Endothelial cell of umbilical vein (primary cell): ENCODE results near the gene RSPO3. TPM values are rescaled to one million over a fixed set of nuclear protein-coding genes. Genes with fewer than 3 reads are reported as not detected.
A peak's percentile ranks its signal among the peaks of the same experiment; 100 is the strongest.

ENCODE experiments used
- BruUV-seq: library from RNA; stranded (reverse); fragments of 400-500 nt; replicated peaks from 2 replicates; lab custom pipeline; 2021; lab: Mats Ljungman, UMichigan
- CTCF ChIA-PET: fragments of 300-600, 350-600 bp; sonication (Branson Sonifier 250); formaldehyde crosslinking; loops from one replicate; lab custom pipeline; 2021; ENCODE audit warnings: antibody characterized with exemption, inconsistent platforms; lab: Charles Lee
- POLR2A ChIA-PET: fragments of 300-600, 350-600 bp; sonication (Branson Sonifier 250); formaldehyde crosslinking; loops from one replicate; lab custom pipeline; 2021; ENCODE audit warnings: antibody characterized with exemption, inconsistent platforms; lab: Charles Lee
- DNase-seq: peaks from one replicate; pipeline ENCODE4 v3.0.0-alpha.2; 2011; ENCODE audit warnings: low read depth, low spot score
- FAIRE-seq: peaks from 2 replicates; lab custom pipeline; 2011; peaks lifted over from hg19 to GRCh38; lab: Jason Lieb, UNC
- H2AFZ ChIP-seq: 2 replicates; pipeline ENCODE4 v1.6.0; 2012; ENCODE audit warnings: low read depth, low read length, control low read depth, inconsistent platforms
- H3K27ac ChIP-seq: 2 replicates; pipeline ENCODE4 v1.5.1; 2011; ENCODE audit warnings: low read depth, mild to moderate bottlenecking, control low read depth, low read length, moderate library complexity; ENCODE audit not compliant: insufficient read depth
- H3K27me3 ChIP-seq, 2 experiments: 2 replicates each; pipeline versions ENCODE4 v1.6.0 to v1.6.1; 2011; ENCODE audit warnings: low read length in 2 of 2, mixed read lengths in 1 of 2; ENCODE audit not compliant: control insufficient read depth in 2 of 2, insufficient read depth in 2 of 2
- H3K36me3 ChIP-seq, 2 experiments: 2 replicates in 1 of 2; 3 replicates in 1 of 2; pipeline ENCODE4 v1.5.1; 2011; ENCODE audit warnings: low read length in 2 of 2, mild to moderate bottlenecking in 1 of 2, moderate library complexity in 1 of 2; ENCODE audit not compliant: control insufficient read depth in 2 of 2, insufficient read depth in 2 of 2; ENCODE audit errors: extremely low read depth in 1 of 2
- H3K4me1 ChIP-seq: 3 replicates; pipeline ENCODE4 v1.5.1; 2011; ENCODE audit warnings: mild to moderate bottlenecking, low read length; ENCODE audit not compliant: control insufficient read depth, insufficient read depth; ENCODE audit errors: extremely low read depth
- H3K4me2 ChIP-seq: 2 replicates; pipeline ENCODE4 v1.6.1; 2011; ENCODE audit warnings: low read length, control low read depth, mixed read lengths; ENCODE audit not compliant: insufficient read depth
- H3K4me3 ChIP-seq, 3 experiments: fragments of 200-600 bp in 1 of 3; sonication (generic), shearing (Covaris generic) in 1 of 3; replicated peaks in 1 of 3; 2 replicates each; pipeline ENCODE4 v1.5.1; 2011 to 2016; ENCODE audit warnings: control low read depth in 3 of 3, low read length in 3 of 3, mild to moderate bottlenecking in 2 of 3, inconsistent platforms in 1 of 3, low read depth in 1 of 3, moderate library complexity in 1 of 3; ENCODE audit not compliant: insufficient read depth in 1 of 3
- H3K79me2 ChIP-seq: 2 replicates; pipeline ENCODE4 v1.6.0; 2012; ENCODE audit warnings: low read length, inconsistent platforms; ENCODE audit not compliant: control insufficient read depth, insufficient read depth
- H3K9ac ChIP-seq: replicated peaks from 2 replicates; pipeline ENCODE3; 2011; ENCODE audit warnings: low read length, control low read depth; ENCODE audit not compliant: insufficient read depth; ENCODE audit errors: extremely low read depth
- H3K9me1 ChIP-seq: replicated peaks from 3 replicates; pipeline ENCODE4 v1.6.0; 2011; ENCODE audit warnings: mild to moderate bottlenecking, low read length; ENCODE audit not compliant: control insufficient read depth, insufficient read depth; ENCODE audit errors: extremely low read depth
- H3K9me3 ChIP-seq: replicated peaks from 2 replicates; pipeline ENCODE4 v1.5.1; 2012; ENCODE audit warnings: low read length, inconsistent platforms; ENCODE audit not compliant: control insufficient read depth, insufficient read depth
- H4K20me1 ChIP-seq: replicated peaks from 2 replicates; pipeline ENCODE3; 2011; ENCODE audit warnings: mild to moderate bottlenecking, low read length; ENCODE audit not compliant: control insufficient read depth, insufficient read depth; ENCODE audit errors: extremely low read depth
- GATA2 ChIP-seq: IDR thresholded peaks from 2 replicates; pipeline ENCODE4 v1.7.0; 2011; ENCODE audit warnings: low read depth, mild to moderate bottlenecking, moderate library complexity, mixed read lengths, low read length; ENCODE audit not compliant: insufficient read length, insufficient read depth
- JUN ChIP-seq: IDR thresholded peaks from 2 replicates; pipeline ENCODE4 v1.6.1; 2011; ENCODE audit warnings: borderline replicate concordance, low read depth; ENCODE audit not compliant: insufficient read length, insufficient read depth
- POLR2A ChIP-seq: IDR thresholded peaks from 2 replicates; pipeline ENCODE4 v1.6.1; 2012; ENCODE audit warnings: low read depth, mild to moderate bottlenecking, control low read depth, low read length
- dilution Hi-C: fragments of 300-500 bp; cut with MboI; formaldehyde crosslinking; loops from one replicate; pipeline ENCODE4 v1.15.0; 2019; ENCODE audit warnings: low sequenced_read_pairs; ENCODE audit not compliant: extremely low pct_ligation_motif_present
- intact Hi-C: fragments of 100-400 bp; cut with micrococcal nuclease; formaldehyde crosslinking; loops from one replicate; pipeline ENCODE4 v1.10.0; 2022
- polyA plus RNA-seq, 4 experiments: library from polyadenylated mRNA; depleted of rRNA in 3 of 4; stranded (reverse) in 3 of 4; unstranded in 1 of 4; fragments of >200 nt; gene quantifications; 2 replicates each; pipeline versions ENCODE4 v1.2.1 to v1.2.3, GENCODE V29; 2011 to 2012; ENCODE audit warnings: missing spikeins in 1 of 4
- total RNA-seq: library from RNA; stranded (reverse); gene quantifications from 2 replicates; pipeline ENCODE4 v1.2.3, GENCODE V29; 2021
- TF ChIP-seq, protein P1 (sequence below), 2 donors: IDR thresholded peaks; 1 replicate in 1 of 2; 2 replicates in 1 of 2; pipeline ENCODE4 v1.5.1; 2011; ENCODE audit warnings: low read length in 2 of 2, mild to moderate bottlenecking in 2 of 2, moderate library complexity in 2 of 2, control low read depth in 1 of 2, inconsistent platforms in 1 of 2, low read depth in 1 of 2; ENCODE audit not compliant: insufficient read depth in 1 of 2; ENCODE audit errors: extremely low read depth in 1 of 2
- TF ChIP-seq, protein P2 (sequence below): IDR thresholded peaks from 2 replicates; pipeline ENCODE4 v1.6.1; 2011; ENCODE audit not compliant: insufficient read depth, insufficient read length

RSPO3 gene
- total and polyA plus RNA-seq, 2 donors (not counting 3 experiments of a cell fraction or from before 2014, with no cell fraction given): 1.8 to 11.1 TPM

DNA sequence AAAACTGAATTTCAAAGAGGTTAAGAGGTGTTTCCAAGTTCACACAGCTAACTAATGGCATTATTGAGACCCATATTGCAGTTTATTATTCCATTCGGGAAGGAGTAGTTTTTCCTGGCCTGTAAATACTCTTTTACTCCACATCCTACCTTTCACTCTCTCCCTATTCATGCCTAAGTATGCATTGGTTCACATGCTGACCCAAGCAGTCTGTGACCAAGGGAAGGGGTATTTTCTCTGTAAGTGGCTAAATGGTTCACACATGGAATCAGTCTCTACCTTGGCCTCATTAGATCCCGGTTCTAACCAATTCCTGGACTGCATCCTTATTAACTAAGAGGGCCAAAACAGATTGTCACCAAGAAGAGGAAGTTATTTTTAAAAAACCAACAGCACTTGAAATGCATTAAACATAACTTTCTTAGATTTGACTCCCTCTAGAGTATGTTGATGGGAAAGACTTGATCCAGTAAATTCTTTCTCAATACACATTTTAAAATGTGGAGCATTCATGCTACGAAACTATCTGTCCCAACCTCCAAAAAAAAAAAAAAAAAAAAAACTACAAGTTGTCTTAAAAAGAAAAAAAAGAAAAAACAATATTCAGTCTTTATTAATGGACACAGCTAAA, 17.8 kb upstream of the RSPO3 start:
- no peaks in the 10 kb centered on the region for H3K9me3 ChIP-seq
- H3K9ac ChIP-seq: no peak overlapping the region
- FAIRE-seq: peak; percentile 86
- intact Hi-C loops (loop anchor here (1.0 kb wide), 1 partner anchor 296 kb away; no protein-coding TSS in a partner anchor), dilution Hi-C loops (no loop called here)
- H3K4me2 ChIP-seq: no peak overlapping the region
- DNase-seq: peak; percentile 41
- H4K20me1 ChIP-seq: no peaks in the 10 kb centered on the region
- BruUV-seq: no TSS peak
- no peak overlapping the region for H3K4me3 ChIP-seq
- H3K27ac ChIP-seq: no peak overlapping the region
- H3K36me3 ChIP-seq: no peaks in the 10 kb centered on the region
- no peaks in the 10 kb centered on the region for H3K27me3 ChIP-seq
- peak overlapping the region; percentile 59 for H2AFZ ChIP-seq
- H3K79me2 ChIP-seq: no peaks in the 10 kb centered on the region
- TF ChIP-seq, protein P1, sequence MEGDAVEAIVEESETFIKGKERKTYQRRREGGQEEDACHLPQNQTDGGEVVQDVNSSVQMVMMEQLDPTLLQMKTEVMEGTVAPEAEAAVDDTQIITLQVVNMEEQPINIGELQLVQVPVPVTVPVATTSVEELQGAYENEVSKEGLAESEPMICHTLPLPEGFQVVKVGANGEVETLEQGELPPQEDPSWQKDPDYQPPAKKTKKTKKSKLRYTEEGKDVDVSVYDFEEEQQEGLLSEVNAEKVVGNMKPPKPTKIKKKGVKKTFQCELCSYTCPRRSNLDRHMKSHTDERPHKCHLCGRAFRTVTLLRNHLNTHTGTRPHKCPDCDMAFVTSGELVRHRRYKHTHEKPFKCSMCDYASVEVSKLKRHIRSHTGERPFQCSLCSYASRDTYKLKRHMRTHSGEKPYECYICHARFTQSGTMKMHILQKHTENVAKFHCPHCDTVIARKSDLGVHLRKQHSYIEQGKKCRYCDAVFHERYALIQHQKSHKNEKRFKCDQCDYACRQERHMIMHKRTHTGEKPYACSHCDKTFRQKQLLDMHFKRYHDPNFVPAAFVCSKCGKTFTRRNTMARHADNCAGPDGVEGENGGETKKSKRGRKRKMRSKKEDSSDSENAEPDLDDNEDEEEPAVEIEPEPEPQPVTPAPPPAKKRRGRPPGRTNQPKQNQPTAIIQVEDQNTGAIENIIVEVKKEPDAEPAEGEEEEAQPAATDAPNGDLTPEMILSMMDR (IDR thresholded peaks at IDR 0.05; ENCODE audit: extremely low read depth in 1 of 2, insufficient read depth in 1 of 2, low read depth in 1 of 2, low read length in 2 of 2): peak in 1 of 2 donors; percentile 32
- TF ChIP-seq JUN (no peak), POLR2A (no peak), GATA2 (no peak)
- TF ChIP-seq, protein P2, sequence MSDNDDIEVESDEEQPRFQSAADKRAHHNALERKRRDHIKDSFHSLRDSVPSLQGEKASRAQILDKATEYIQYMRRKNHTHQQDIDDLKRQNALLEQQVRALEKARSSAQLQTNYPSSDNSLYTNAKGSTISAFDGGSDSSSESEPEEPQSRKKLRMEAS: no peak
- ChIA-PET POLR2A (no interaction called here), CTCF (interaction anchor here (0.7 to 5.1 kb wide), 8 partner anchors 9 to 924 kb away, joined by 3 to 50 read pairs (median 3); partner anchors contain the start of gene RSPO3)
- H3K9me1 ChIP-seq: no peaks in the 10 kb centered on the region
- no peaks in the 10 kb centered on the region for H3K4me1 ChIP-seq
